BE2C (cell line): Measurements from ENCODE around the gene MLIP.

Source experiments
- DNase-seq: peaks from one replicate; pipeline ENCODE4 v3.0.0-alpha.2; 2020
- H3K27me3 ChIP-seq: fragments of 250-450 bp; sonication (Bioruptor Pico); 2 replicates; pipeline ENCODE4 v1.5.1; 2020; ENCODE audit warnings: mild to moderate bottlenecking
- H3K36me3 ChIP-seq: fragments of 250-450 bp; sonication (Bioruptor Pico); 2 replicates; pipeline ENCODE4 v1.5.1; 2020; ENCODE audit warnings: mild to moderate bottlenecking
- H3K4me1 ChIP-seq: fragments of 250-450 bp; sonication (Bioruptor Pico); 2 replicates; pipeline ENCODE4 v1.5.1; 2020
- H3K4me3 ChIP-seq: 2 replicates; pipeline ENCODE4 v1.5.1; 2011; ENCODE audit warnings: low read depth, low read length
- H3K9me3 ChIP-seq: fragments of 250-450 bp; sonication (Bioruptor Pico); 2 replicates; pipeline ENCODE4 v1.5.1; 2020
- CTCF ChIP-seq: IDR thresholded peaks from 2 replicates; pipeline ENCODE4 v1.5.1; 2012; ENCODE audit warnings: mild to moderate bottlenecking, low read depth, low read length

Gene MLIP

GRCh38 chr6:54098450-54099044, 12.7 kb upstream of the MLIP start:
- H3K27me3 ChIP-seq: no peaks in the 10 kb centered on the region
- TF ChIP-seq CTCF: no peak
- no peak for DNase-seq
- no peaks in the 10 kb centered on the region for H3K4me1 ChIP-seq
- H3K36me3 ChIP-seq: no peaks in the 10 kb centered on the region
- H3K4me3 ChIP-seq: no peak overlapping the region
- H3K9me3 ChIP-seq: no peaks in the 10 kb centered on the region

GRCh38 chr6:54099225-54099624, 12.0 kb upstream of the MLIP start:
- Histone ChIP-seq H3K4me1 (no peaks in the 10 kb centered on the region), H3K36me3 (no peaks in the 10 kb centered on the region), H3K4me3 (no peak overlapping the region), H3K9me3 (no peaks in the 10 kb centered on the region), H3K27me3 (no peaks in the 10 kb centered on the region)
- no peak for DNase-seq
- no peak for TF ChIP-seq CTCF

- no peaks in the 10 kb centered on the region for H3K4me1 ChIP-seq
- H3K9me3 ChIP-seq: no peaks in the 10 kb centered on the region
- H3K36me3 ChIP-seq: no peaks in the 10 kb centered on the region
- no peaks in the 10 kb centered on the region for H3K27me3 ChIP-seq
- TF ChIP-seq CTCF: no peak
- no peak overlapping the region for H3K4me3 ChIP-seq
- no peak for DNase-seq
Measured at GRCh38 chr6:54100411-54101006, 10.7 kb upstream of the MLIP start.

GRCh38 chr6:54102238-54102637, 9.0 kb upstream of the MLIP start:
- DNase-seq: no peak
- no peaks in the 10 kb centered on the region for H3K27me3 ChIP-seq
- no peak for TF ChIP-seq CTCF
- H3K9me3 ChIP-seq: no peaks in the 10 kb centered on the region
- no peak overlapping the region for H3K4me3 ChIP-seq
- no peaks in the 10 kb centered on the region for H3K4me1 ChIP-seq
- no peaks in the 10 kb centered on the region for H3K36me3 ChIP-seq

GRCh38 chr6:54103497-54103896, 7.7 kb upstream of the MLIP start:
- Histone ChIP-seq H3K9me3 (no peaks in the 10 kb centered on the region), H3K4me1 (no peaks in the 10 kb centered on the region), H3K4me3 (no peak overlapping the region), H3K27me3 (no peaks in the 10 kb centered on the region), H3K36me3 (no peaks in the 10 kb centered on the region)
- DNase-seq: no peak
- no peak for TF ChIP-seq CTCF

- no peak overlapping the region for H3K4me3 ChIP-seq
- H3K36me3 ChIP-seq: no peaks in the 10 kb centered on the region
- DNase-seq: no peak
- no peaks in the 10 kb centered on the region for H3K9me3 ChIP-seq
- no peaks in the 10 kb centered on the region for H3K27me3 ChIP-seq
- no peaks in the 10 kb centered on the region for H3K4me1 ChIP-seq
- TF ChIP-seq CTCF: no peak
Measured at GRCh38 chr6:54106727-54107126, 4.5 kb upstream of the MLIP start.
